Fibroblast of mammary gland (primary cell): ENCODE results near the gene F11.

Source experiments
- DNase-seq: peaks from one replicate; pipeline ENCODE4 v3.0.0-alpha.2; 2010; ENCODE audit warnings: low read depth
- H3K4me3 ChIP-seq: 2 replicates; pipeline ENCODE4 v1.5.1; 2011; ENCODE audit warnings: low read depth, mild to moderate bottlenecking, low read length, moderate library complexity; ENCODE audit not compliant: control insufficient read depth
- TF ChIP-seq, protein P1 (sequence below): conservative IDR thresholded peaks from 2 replicates; pipeline ENCODE4 v1.5.1; 2011; ENCODE audit warnings: low read depth, low read length, inconsistent platforms; ENCODE audit not compliant: control insufficient read depth, insufficient read depth

Gene F11

DNA sequence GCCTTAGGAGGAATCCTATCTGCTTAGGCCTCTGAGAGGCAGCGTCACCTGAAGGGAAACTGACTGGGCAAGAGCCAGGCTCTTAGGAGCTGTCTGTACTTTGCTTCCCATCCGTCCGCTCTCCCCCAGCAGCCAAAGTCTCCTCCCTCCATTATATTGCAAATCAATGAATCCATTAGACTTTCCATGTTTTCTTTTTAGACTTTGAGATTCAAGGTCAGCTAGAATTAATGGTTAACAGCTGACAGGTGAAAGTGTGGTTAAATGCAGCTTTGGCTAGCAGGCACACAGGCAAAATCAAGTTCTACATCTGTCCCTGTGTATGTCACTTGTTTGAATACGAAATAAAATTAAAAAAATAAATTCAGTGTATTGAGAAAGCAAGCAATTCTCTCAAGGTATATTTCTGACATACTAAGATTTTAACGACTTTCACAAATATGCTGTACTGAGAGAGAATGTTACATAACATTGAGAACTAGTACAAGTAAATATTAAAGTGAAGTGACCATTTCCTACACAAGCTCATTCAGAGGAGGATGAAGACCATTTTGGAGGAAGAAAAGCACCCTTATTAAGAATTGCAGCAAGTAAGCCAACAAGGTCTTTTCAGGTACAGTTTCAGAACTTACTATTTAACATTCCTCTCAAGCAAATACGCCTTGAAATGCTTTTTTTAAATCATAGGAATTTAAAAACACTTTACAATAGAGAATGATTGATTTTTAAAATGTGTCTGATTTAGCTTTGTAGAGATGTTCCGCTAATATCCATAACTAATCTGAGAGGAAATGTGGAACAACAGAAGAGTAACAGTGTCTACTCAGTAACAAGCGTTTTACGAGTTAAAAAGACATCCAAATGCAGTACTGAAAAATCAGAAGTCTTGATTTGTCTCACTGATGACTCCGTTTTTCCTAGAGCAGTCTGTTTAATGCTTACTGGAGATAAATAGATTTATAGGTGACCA, at the start of gene F11:
Gene F11, plus strand, starts transcription at position 507 of the 970 bp plus-strand sequence. CDS start 948 bp downstream, outside the sequence.
- H3K4me3 ChIP-seq: no peak within 1 kb of the TSS
- TF ChIP-seq, protein P1, sequence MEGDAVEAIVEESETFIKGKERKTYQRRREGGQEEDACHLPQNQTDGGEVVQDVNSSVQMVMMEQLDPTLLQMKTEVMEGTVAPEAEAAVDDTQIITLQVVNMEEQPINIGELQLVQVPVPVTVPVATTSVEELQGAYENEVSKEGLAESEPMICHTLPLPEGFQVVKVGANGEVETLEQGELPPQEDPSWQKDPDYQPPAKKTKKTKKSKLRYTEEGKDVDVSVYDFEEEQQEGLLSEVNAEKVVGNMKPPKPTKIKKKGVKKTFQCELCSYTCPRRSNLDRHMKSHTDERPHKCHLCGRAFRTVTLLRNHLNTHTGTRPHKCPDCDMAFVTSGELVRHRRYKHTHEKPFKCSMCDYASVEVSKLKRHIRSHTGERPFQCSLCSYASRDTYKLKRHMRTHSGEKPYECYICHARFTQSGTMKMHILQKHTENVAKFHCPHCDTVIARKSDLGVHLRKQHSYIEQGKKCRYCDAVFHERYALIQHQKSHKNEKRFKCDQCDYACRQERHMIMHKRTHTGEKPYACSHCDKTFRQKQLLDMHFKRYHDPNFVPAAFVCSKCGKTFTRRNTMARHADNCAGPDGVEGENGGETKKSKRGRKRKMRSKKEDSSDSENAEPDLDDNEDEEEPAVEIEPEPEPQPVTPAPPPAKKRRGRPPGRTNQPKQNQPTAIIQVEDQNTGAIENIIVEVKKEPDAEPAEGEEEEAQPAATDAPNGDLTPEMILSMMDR: no peak
- no peak for DNase-seq

DNA sequence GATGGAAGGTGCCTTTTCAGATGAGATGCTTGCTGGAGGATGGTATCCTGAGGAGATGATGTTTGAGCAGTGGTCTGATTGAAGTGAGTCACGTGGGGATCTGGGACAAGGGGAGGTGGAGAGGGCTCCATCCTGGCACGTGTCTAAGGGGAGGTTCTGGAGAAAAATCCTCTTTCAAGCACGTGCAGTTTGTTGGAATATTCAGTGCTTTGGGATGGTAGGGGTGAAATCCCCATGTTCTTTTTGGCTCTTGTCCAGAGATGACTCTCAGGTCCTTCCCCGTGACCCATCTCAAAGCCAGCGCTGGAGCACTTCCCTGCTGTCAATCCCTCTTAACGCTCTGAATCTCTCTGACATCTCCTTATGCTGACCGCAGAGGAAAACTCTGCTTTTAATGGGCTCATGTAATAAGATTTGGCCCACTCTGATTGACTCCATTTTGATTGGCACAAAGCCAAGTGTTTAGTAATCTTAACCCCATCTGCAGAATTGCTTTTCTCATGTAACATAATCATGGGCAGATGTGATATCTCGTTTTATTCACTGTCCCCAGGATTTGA, 49.4 kb upstream of the F11 start:
- TF ChIP-seq, protein P1: no peak
- DNase-seq: peak; percentile 51
- no peak overlapping the region for H3K4me3 ChIP-seq

DNA sequence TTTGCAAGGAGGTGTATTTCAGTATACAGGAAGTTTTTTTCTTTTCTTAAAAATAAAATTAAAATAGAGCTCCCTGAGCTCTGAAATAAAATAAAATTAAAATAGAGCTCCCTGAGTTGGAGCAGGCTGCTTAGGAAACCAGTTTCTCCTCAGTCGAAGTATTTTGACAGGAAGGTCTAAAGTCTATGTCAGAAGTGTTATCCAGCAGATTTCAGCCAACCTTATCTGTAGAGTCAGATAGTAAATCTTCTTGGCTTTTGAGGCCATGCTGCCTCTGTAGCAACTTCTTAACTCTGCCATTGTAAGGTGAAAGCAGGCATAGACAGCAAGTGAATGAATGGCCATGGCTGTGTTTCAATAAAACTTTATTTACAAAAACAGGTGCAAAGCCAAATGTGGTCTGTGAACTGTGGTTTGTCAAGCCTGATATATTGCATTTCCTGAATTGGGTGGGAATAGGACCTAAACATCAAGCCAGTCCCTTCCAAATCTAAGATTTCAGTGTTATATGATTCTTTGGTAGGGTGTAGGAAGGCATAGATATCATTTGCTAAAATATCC, 48.2 kb upstream of the F11 start:
- DNase-seq: no peak
- TF ChIP-seq, protein P1: no peak
- no peak overlapping the region for H3K4me3 ChIP-seq

DNA sequence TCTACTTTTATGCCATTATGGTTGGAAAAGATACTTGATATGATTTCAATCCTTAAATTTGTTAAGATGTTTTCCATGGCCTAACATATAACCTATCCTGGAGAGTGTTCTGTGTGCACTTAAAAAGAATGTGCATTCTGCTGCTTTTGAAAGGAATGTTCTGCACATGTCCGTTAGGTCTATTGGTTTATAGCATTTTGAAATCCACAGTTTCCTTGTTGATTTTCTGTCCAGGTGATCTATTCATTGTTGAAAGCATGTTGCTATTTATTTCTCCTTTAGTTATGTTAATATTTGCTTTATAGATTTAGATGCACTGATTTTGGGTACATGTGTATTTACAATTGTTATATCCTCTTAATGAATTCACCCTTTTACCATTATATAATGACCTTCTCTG, 44.4 kb upstream of the F11 start:
- DNase-seq: no peak
- H3K4me3 ChIP-seq: no peak overlapping the region

DNA sequence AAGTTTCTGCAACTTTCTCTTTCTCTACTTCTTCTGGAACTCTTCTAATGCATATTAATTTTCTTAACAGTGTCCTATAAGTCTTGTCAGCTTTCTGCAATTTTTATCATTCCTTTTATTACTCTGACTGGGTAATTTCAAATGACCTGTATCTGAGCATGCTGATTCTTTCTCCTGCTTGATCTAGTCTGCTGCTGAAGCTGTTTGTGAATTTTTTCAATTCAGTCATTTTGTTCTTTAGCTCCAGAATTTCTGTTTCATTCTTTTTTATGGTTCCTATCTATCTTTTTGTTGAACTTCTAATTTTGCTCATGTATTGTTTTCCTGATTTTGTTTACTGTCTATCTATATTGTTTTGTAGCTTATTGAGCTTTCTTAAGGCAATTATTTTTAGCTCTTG, 40.1 kb upstream of the F11 start:
- TF ChIP-seq, protein P1: no peak
- no peak for DNase-seq
- H3K4me3 ChIP-seq: no peak overlapping the region

More for the DNA sequence above, 44.4 kb upstream of the F11 start:
- TF ChIP-seq, protein P1: no peak

DNA sequence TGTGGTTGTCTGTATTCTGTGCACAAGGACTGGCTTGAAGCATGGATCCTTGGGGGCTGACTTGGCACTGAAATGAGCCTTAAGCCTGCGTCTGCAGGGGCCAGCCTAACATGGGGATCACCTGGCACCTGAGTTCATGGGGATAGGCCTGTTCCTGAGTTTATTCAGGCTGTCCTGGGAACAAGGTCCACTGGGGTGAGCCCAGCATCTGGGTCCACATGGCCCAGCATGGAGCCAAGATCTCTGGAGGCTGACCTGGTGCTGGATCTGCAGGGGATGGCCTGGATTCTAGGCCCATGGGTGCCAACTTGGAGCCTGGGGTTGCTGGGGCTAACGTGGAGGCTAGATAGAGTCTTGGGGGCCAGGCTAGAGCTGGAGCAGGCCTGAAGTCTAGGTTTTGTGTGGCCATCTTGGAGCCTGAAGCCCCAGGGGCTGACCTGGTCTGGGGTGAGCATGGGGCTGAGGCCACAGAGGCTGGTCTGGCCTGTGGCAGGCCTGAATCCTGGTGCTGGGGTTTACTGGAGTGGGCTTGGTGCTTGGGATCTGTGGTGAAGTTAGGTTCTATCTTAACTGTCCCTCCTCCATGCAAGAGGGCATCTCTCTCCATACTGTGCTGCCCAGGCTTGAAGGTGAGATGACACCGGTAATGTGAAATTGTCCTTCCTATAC, 39.3 kb upstream of the F11 start:
- TF ChIP-seq, protein P1: no peak
- no peak overlapping the region for H3K4me3 ChIP-seq
- no peak for DNase-seq
